ENCODE data around the gene KDM2A.
A peak's percentile ranks its signal among the peaks of the same experiment; 100 is the strongest.

The KDM2A gene

GRCh38 chr11:67268081-67268961 lies 149.3 kb downstream of the KDM2A start:
- Histone ChIP-seq H3K27me3 (ENCODE audit: insufficient read depth, low read length) (no peaks in the 10 kb centered on the region), H3K4me1 (ENCODE audit: control insufficient read depth, insufficient read depth, low read length, unreplicated experiment) (peaks cover 51% of the 10 kb centered on the region), H3K4me3 (ENCODE audit: low read depth, low read length) (peak overlapping the region; percentile 96), H2AFZ (ENCODE audit: low read length, unreplicated experiment) (no peak overlapping the region), H3K27ac (ENCODE audit: low read depth, low read length) (no peak overlapping the region), H3K36me3 (ENCODE audit: insufficient read depth, low read length) (no peaks in the 10 kb centered on the region), H3K79me2 (ENCODE audit: control insufficient read depth, insufficient read depth, low read length, unreplicated experiment) (peaks cover 68% of the 10 kb centered on the region)

DNA sequence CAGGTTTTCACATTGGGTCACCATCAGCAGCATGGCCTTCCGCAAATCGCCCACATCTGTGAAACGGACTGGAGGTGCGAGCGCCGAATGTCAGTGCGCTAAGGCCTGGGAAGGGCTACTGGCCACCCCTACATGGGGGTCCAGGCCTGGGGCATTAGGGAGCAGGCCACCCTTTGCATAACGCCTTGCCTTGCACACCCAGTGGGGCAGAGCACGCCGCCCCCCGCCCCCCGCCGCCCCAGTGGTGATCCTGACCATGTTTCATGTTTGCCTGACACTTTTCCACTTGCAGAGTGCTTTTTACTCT lies 149.9 kb downstream of the KDM2A start:
- H3K27me3 ChIP-seq (ENCODE audit: insufficient read depth, low read length): no peaks in the 10 kb centered on the region
- H3K27ac ChIP-seq (ENCODE audit: low read depth, low read length): no peak overlapping the region
- peaks cover 68% of the 10 kb centered on the region for H3K79me2 ChIP-seq (ENCODE audit: control insufficient read depth, insufficient read depth, low read length, unreplicated experiment)
- no peak overlapping the region for H3K4me3 ChIP-seq (ENCODE audit: low read depth, low read length)
- H3K4me1 ChIP-seq (ENCODE audit: control insufficient read depth, insufficient read depth, low read length, unreplicated experiment): peaks cover 51% of the 10 kb centered on the region
- H2AFZ ChIP-seq (ENCODE audit: low read length, unreplicated experiment): no peak overlapping the region
- no peaks in the 10 kb centered on the region for H3K36me3 ChIP-seq (ENCODE audit: insufficient read depth, low read length)

- Histone ChIP-seq H3K79me2 (ENCODE audit: control insufficient read depth, insufficient read depth, low read length, unreplicated experiment) (peaks cover 75% of the 10 kb centered on the region), H3K27ac (ENCODE audit: low read depth, low read length) (no peak overlapping the region), H3K4me3 (ENCODE audit: low read depth, low read length) (no peak overlapping the region), H3K27me3 (ENCODE audit: insufficient read depth, low read length) (no peaks in the 10 kb centered on the region), H3K36me3 (ENCODE audit: insufficient read depth, low read length) (no peaks in the 10 kb centered on the region), H2AFZ (ENCODE audit: low read length, unreplicated experiment) (no peak overlapping the region), H3K4me1 (ENCODE audit: control insufficient read depth, insufficient read depth, low read length, unreplicated experiment) (peaks cover 50% of the 10 kb centered on the region)
Measured at GRCh38 chr11:67269401-67270255, 150.6 kb downstream of the KDM2A start.

- no peak overlapping the region for H3K4me3 ChIP-seq (ENCODE audit: low read depth, low read length)
- H2AFZ ChIP-seq (ENCODE audit: low read length, unreplicated experiment): no peak overlapping the region
- H3K79me2 ChIP-seq (ENCODE audit: control insufficient read depth, insufficient read depth, low read length, unreplicated experiment): peaks cover 80% of the 10 kb centered on the region
- H3K4me1 ChIP-seq (ENCODE audit: control insufficient read depth, insufficient read depth, low read length, unreplicated experiment): peaks cover 44% of the 10 kb centered on the region
- H3K36me3 ChIP-seq (ENCODE audit: insufficient read depth, low read length): no peaks in the 10 kb centered on the region
- no peak overlapping the region for H3K27ac ChIP-seq (ENCODE audit: low read depth, low read length)
- no peaks in the 10 kb centered on the region for H3K27me3 ChIP-seq (ENCODE audit: insufficient read depth, low read length)
Measured at GRCh38 chr11:67270256-67271204, 151.5 kb downstream of the KDM2A start.

DNA sequence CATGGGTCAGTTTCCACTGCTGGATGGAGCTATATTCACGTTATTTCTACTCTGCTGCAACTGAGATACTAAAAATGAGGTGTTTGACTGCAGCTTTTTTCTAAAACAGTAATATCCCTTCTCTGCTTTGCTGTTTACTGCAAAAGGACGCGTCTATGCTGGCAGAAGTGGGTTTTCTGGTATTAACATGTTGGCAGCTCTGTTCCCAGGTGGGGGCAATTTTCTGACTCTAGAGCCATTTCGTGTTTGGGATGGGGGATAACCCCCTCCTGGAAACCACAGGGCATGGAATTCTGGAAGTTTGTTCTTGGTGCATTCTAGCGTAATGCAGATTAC lies 152.1 kb downstream of the KDM2A start:
- Histone ChIP-seq H3K79me2 (ENCODE audit: control insufficient read depth, insufficient read depth, low read length, unreplicated experiment) (peaks cover 87% of the 10 kb centered on the region), H3K4me1 (ENCODE audit: control insufficient read depth, insufficient read depth, low read length, unreplicated experiment) (peaks cover 44% of the 10 kb centered on the region), H3K4me3 (ENCODE audit: low read depth, low read length) (no peak overlapping the region), H3K27me3 (ENCODE audit: insufficient read depth, low read length) (no peaks in the 10 kb centered on the region), H3K27ac (ENCODE audit: low read depth, low read length) (no peak overlapping the region), H3K36me3 (ENCODE audit: insufficient read depth, low read length) (no peaks in the 10 kb centered on the region), H2AFZ (ENCODE audit: low read length, unreplicated experiment) (no peak overlapping the region)

- Histone ChIP-seq H3K36me3 (ENCODE audit: insufficient read depth, low read length) (no peaks in the 10 kb centered on the region), H3K79me2 (ENCODE audit: control insufficient read depth, insufficient read depth, low read length, unreplicated experiment) (peaks cover 90% of the 10 kb centered on the region), H2AFZ (ENCODE audit: low read length, unreplicated experiment) (no peak overlapping the region), H3K4me3 (ENCODE audit: low read depth, low read length) (no peak overlapping the region), H3K4me1 (ENCODE audit: control insufficient read depth, insufficient read depth, low read length, unreplicated experiment) (peaks cover 47% of the 10 kb centered on the region), H3K27me3 (ENCODE audit: insufficient read depth, low read length) (no peaks in the 10 kb centered on the region), H3K27ac (ENCODE audit: low read depth, low read length) (no peak overlapping the region)
Measured at GRCh38 chr11:67271541-67272284, 152.7 kb downstream of the KDM2A start.

GRCh38 chr11:67272327-67273259 lies 153.5 kb downstream of the KDM2A start:
- H3K4me1 ChIP-seq (ENCODE audit: control insufficient read depth, insufficient read depth, low read length, unreplicated experiment): peaks cover 53% of the 10 kb centered on the region

DNA sequence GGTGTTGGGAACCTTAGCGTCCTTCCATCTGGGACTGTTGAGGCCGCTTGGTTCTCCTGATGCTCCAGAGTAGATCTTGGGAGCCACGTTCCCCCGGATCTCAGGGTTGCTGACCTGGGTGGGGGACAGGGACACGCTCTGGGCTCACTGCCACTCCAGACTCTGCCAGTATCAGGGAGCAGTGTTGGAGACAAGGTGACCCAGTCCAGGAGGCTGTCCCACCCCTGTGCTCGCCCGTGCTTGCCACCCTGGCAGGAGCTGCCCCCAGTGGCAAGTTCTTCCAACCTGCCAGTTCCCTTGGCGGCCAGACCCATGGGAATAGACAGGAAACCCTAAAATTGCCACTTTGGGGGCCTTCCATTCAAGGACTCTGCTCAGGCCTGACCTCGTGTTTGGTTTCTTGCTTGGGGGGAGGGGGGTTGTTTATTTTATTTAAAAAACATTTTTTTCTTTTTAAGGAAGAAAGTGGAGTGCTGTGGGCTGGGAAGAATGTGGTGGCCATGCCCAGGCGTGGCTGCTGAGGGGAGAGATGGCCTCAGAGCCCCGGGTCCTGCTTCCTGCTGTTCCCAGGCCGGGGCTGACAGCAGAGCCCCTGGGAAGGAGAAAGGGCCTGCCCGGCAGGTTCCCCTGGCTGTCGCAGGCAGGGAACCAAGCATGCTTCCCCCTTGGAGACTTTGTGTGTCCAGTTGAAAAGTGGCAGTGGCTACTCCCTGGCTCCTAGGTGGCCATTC lies 154.4 kb downstream of the KDM2A start:
- no peak overlapping the region for H3K27ac ChIP-seq (ENCODE audit: low read depth, low read length)
- H3K27me3 ChIP-seq (ENCODE audit: insufficient read depth, low read length): no peaks in the 10 kb centered on the region
- H3K4me1 ChIP-seq (ENCODE audit: control insufficient read depth, insufficient read depth, low read length, unreplicated experiment): peaks cover 51% of the 10 kb centered on the region
- H2AFZ ChIP-seq (ENCODE audit: low read length, unreplicated experiment): no peak overlapping the region
- peaks cover 78% of the 10 kb centered on the region for H3K79me2 ChIP-seq (ENCODE audit: control insufficient read depth, insufficient read depth, low read length, unreplicated experiment)
- H3K36me3 ChIP-seq (ENCODE audit: insufficient read depth, low read length): no peaks in the 10 kb centered on the region
- H3K4me3 ChIP-seq (ENCODE audit: low read depth, low read length): no peak overlapping the region

More at GRCh38 chr11:67272327-67273259, 153.5 kb downstream of the KDM2A start:
- Histone ChIP-seq H2AFZ (ENCODE audit: low read length, unreplicated experiment) (no peak overlapping the region), H3K36me3 (ENCODE audit: insufficient read depth, low read length) (no peaks in the 10 kb centered on the region), H3K4me3 (ENCODE audit: low read depth, low read length) (no peak overlapping the region), H3K27ac (ENCODE audit: low read depth, low read length) (no peak overlapping the region), H3K79me2 (ENCODE audit: control insufficient read depth, insufficient read depth, low read length, unreplicated experiment) (peaks cover 87% of the 10 kb centered on the region), H3K27me3 (ENCODE audit: insufficient read depth, low read length) (no peaks in the 10 kb centered on the region)

Data from ACC112 (cell line).